ENCODE results near the gene LIN37.
A peak's percentile ranks its signal among the peaks of the same experiment; 100 is the strongest.

LIN37 gene

DNA sequence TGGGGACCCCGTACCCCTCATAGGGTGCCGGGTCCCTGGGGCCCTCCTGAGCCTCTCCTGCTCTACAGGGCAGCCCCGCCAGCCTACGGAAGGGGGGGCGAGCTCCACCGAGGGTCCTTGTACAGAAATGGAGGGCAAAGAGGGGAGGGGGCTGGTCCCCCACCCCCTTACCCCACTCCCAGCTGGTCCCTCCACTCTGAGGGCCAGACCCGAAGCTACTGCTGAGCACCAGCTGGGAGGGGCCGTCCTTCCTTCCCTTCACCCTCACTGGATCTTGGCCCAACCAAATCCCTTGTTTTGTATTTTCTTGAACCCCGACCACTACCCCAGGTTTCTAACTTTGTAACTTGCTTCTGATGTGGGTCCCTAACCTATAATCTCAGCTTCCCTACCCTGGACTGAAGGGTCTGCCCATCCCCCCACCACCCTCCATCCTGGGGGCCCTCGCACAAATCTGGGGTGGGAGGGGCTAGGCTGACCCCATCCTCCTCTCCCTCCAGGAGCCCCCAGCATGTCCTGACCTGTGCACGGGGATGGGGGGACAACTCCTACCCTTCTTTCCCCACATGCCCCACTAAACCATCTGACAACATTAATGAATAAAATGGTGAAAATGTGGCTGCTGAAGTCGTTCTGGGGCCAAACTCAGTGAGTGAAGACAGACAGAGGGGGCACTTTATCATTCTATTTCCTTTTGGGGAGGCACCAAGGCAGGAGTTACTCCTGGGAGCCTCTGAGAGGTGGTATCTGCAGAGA, 40.0 kb downstream of the LIN37 start:
- H3K36me3 ChIP-seq (replicated peaks in 1 of 2; ENCODE audit: control insufficient read depth in 2 of 2, insufficient read depth in 2 of 2, low read length in 2 of 2): peaks cover 6 to 35% of the 10 kb centered on the region in 2 donors
- H2AK5ac ChIP-seq (ENCODE audit: low read depth, low read length): no peak overlapping the region
- H3K4me3 ChIP-seq (ENCODE audit: low read length in 2 of 2): no peak overlapping the region
- no peak overlapping the region for H2AFZ ChIP-seq (ENCODE audit: low read length)
- H3K18ac ChIP-seq (ENCODE audit: low read length): no peak overlapping the region
- H2BK15ac ChIP-seq (ENCODE audit: low read length): no peak overlapping the region
- H3K79me1 ChIP-seq (ENCODE audit: low read depth, low read length): peaks cover 1% of the 10 kb centered on the region
- H3K4me2 ChIP-seq (ENCODE audit: insufficient read depth, low read length, poor library complexity, severe bottlenecking): no peak overlapping the region
- no peak overlapping the region for H3K14ac ChIP-seq (ENCODE audit: low read length)
- H3K4me1 ChIP-seq (ENCODE audit: control insufficient read depth in 2 of 2, insufficient read depth in 1 of 2, low read depth in 1 of 2, low read length in 2 of 2): peaks cover 0 to 8% of the 10 kb centered on the region in 2 donors
- H4K8ac ChIP-seq (ENCODE audit: low read depth, low read length): no peak overlapping the region
- H2BK12ac ChIP-seq (ENCODE audit: low read length): no peak overlapping the region
- H4K91ac ChIP-seq (ENCODE audit: low read depth, low read length, poor library complexity): no peak overlapping the region
- no peak overlapping the region for H3K27ac ChIP-seq (replicated peaks; ENCODE audit: low read length)
- no CpG with 5 or more reads among the region's 12 CpGs for WGBS, 2 donors (ENCODE audit: extremely low coverage in 2 of 2, insufficient read length in 2 of 2, insufficient replicate concordance in 1 of 2)
- no peak overlapping the region for H3K23ac ChIP-seq (ENCODE audit: low read depth, low read length, poor library complexity)
- H3K9me3 ChIP-seq (replicated peaks in 1 of 2; ENCODE audit: control insufficient read depth in 2 of 2, insufficient read depth in 1 of 2, low read depth in 1 of 2, low read length in 2 of 2): no peaks in the 10 kb centered on the region
- H3K9ac ChIP-seq (ENCODE audit: low read depth, low read length, poor library complexity): no peak overlapping the region
- DNase-seq (ENCODE audit: low spot score): no peak
- no peak overlapping the region for H2BK5ac ChIP-seq (ENCODE audit: low read length)
- peaks cover 0 to 2% (median 0%) of the 10 kb centered on the region in 3 experiments for H3K27me3 ChIP-seq (ENCODE audit: control insufficient read depth in 3 of 3, insufficient read depth in 3 of 3, low read depth in 1 of 3, low read length in 3 of 3)
- H2BK120ac ChIP-seq (ENCODE audit: low read depth, low read length): no peak overlapping the region
- H3K4ac ChIP-seq (ENCODE audit: low read length): no peak overlapping the region

DNA sequence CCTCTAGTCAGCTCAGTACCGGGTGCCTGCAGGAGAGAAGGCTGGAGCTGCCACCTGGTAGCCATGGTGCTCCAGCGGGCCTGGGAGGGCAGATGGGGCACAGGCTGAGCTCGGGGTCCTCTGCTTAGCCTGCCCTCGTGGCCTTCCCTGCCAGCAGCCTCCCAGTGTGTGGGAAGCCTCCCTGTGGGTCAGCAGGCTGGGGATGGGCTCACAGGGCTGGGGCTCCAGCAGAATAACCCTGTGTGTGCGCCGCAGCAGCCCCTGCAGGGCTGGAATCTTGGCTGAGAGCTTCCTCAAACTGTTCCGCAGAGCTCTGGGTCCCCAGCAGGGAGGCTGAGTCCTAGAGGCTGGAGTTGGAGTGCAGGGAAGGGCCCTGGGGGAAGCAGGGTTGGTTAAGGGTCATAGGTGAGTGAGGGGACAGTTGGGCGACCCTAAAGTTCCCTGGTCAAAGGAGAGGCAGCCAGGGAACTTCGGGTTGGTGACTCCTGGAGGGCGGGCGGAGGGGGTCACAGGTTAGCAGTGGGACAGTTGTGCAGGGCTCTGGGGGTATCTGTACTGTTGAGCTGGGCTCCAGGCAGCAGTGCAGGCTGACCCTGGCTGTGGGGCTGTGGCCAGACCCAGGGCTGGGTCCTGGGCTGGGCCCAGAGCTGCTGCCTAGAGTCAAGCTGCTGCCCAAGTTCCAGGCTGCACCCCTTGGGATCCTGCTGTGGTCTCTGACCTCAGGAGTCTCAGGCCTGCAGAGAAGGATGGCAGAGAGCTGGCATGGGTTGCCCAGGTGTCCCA, 41.0 kb downstream of the LIN37 start:
- no peak overlapping the region for H2AK5ac ChIP-seq (ENCODE audit: low read depth, low read length)
- H2BK5ac ChIP-seq (ENCODE audit: low read length): no peak overlapping the region
- H2BK120ac ChIP-seq (ENCODE audit: low read depth, low read length): no peak overlapping the region
- H3K23ac ChIP-seq (ENCODE audit: low read depth, low read length, poor library complexity): no peak overlapping the region
- no peak overlapping the region for H3K4ac ChIP-seq (ENCODE audit: low read length)
- H3K9me3 ChIP-seq (replicated peaks in 1 of 2; ENCODE audit: control insufficient read depth in 2 of 2, insufficient read depth in 1 of 2, low read depth in 1 of 2, low read length in 2 of 2): no peaks in the 10 kb centered on the region
- peaks cover 1% of the 10 kb centered on the region for H3K79me1 ChIP-seq (ENCODE audit: low read depth, low read length)
- peaks cover 0 to 5% (median 0%) of the 10 kb centered on the region in 3 experiments for H3K27me3 ChIP-seq (ENCODE audit: control insufficient read depth in 3 of 3, insufficient read depth in 3 of 3, low read depth in 1 of 3, low read length in 3 of 3)
- H3K36me3 ChIP-seq (replicated peaks in 1 of 2; ENCODE audit: control insufficient read depth in 2 of 2, insufficient read depth in 2 of 2, low read length in 2 of 2): peaks cover 6 to 30% of the 10 kb centered on the region in 2 donors
- peak overlapping the region; percentile 84 for H3K9ac ChIP-seq (ENCODE audit: low read depth, low read length, poor library complexity)
- no peak for DNase-seq (ENCODE audit: low spot score)
- H2BK12ac ChIP-seq (ENCODE audit: low read length): no peak overlapping the region
- H3K4me1 ChIP-seq (ENCODE audit: control insufficient read depth in 2 of 2, insufficient read depth in 1 of 2, low read depth in 1 of 2, low read length in 2 of 2): peaks cover 0 to 3% of the 10 kb centered on the region in 2 donors
- no peak overlapping the region for H4K91ac ChIP-seq (ENCODE audit: low read depth, low read length, poor library complexity)
- no peak overlapping the region for H3K4me2 ChIP-seq (ENCODE audit: insufficient read depth, low read length, poor library complexity, severe bottlenecking)
- no peak overlapping the region for H2BK15ac ChIP-seq (ENCODE audit: low read length)
- no peak overlapping the region for H3K4me3 ChIP-seq (ENCODE audit: low read length in 2 of 2)
- H3K27ac ChIP-seq (replicated peaks; ENCODE audit: low read length): no peak overlapping the region
- no peak overlapping the region for H3K14ac ChIP-seq (ENCODE audit: low read length)
- no peak overlapping the region for H3K18ac ChIP-seq (ENCODE audit: low read length)
- no CpG with 5 or more reads among the region's 11 CpGs for WGBS, 2 donors (ENCODE audit: extremely low coverage in 2 of 2, insufficient read length in 2 of 2, insufficient replicate concordance in 1 of 2)
- no peak overlapping the region for H4K8ac ChIP-seq (ENCODE audit: low read depth, low read length)
- H2AFZ ChIP-seq (ENCODE audit: low read length): no peak overlapping the region

DNA sequence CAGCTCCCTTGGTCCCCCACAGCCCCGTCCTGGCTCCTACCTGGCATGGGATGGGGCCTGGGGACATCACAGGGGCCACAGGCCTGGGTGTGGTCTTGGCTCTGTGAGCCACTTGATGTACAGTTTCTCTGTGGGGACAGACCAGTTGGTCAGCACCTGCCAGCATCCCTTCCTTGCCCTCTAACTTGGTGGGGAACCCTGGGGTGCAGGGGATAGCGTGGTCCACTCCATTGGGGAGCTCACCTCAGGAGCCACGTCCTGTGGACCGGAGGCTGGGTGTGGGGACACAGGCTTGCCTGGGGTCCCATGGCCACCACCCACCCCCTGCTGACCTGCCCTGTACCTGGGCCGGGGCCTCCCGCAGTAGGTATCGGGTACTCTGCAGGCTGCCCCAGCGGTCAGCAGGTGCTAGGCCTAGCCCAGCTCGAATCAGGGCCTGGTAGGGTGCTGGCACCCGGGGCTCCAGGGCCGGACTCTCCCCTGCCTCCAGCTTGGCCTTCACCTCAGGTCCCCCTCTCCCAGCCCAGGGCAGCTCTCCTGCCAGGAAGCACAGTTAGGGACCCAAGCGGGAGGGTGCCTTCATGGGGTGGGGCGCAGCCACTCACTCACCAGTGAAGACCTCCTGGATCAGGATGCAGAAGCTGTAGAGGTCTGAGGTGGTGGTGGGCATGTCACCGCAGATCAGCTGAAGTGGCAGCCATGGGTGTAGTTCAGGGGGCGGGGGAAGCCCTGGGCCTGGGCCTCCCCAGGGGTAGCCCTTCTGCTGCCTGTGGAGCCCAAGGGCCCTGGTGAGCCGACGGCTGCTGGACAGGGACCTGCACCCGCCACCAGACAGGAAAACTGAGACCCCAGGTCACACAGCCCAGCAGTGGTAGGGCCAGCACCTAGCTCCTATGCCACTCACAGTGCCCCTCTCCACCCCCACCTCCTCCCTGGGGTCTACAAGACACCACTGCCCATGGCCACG, 41.9 kb downstream of the LIN37 start:
- Histone ChIP-seq H3K79me1 (ENCODE audit: low read depth, low read length) (peaks cover 1% of the 10 kb centered on the region), H2BK120ac (ENCODE audit: low read depth, low read length) (no peak overlapping the region), H3K23ac (ENCODE audit: low read depth, low read length, poor library complexity) (peak overlapping the region; percentile 89), H3K9me3 (replicated peaks in 1 of 2; ENCODE audit: control insufficient read depth in 2 of 2, insufficient read depth in 1 of 2, low read depth in 1 of 2, low read length in 2 of 2) (no peaks in the 10 kb centered on the region), H3K9ac (ENCODE audit: low read depth, low read length, poor library complexity) (peak overlapping the region; percentile 86), H2AFZ (ENCODE audit: low read length) (no peak overlapping the region), H3K4me1 (ENCODE audit: control insufficient read depth in 2 of 2, insufficient read depth in 1 of 2, low read depth in 1 of 2, low read length in 2 of 2) (no peaks in the 10 kb centered on the region), H2BK15ac (ENCODE audit: low read length) (no peak overlapping the region), H3K4me2 (ENCODE audit: insufficient read depth, low read length, poor library complexity, severe bottlenecking) (no peak overlapping the region), H3K27me3 (ENCODE audit: control insufficient read depth in 3 of 3, insufficient read depth in 3 of 3, low read depth in 1 of 3, low read length in 3 of 3) (peaks cover 0 to 10% (median 0%) of the 10 kb centered on the region in 3 experiments), H3K4ac (ENCODE audit: low read length) (no peak overlapping the region), H4K8ac (ENCODE audit: low read depth, low read length) (no peak overlapping the region), H3K27ac (replicated peaks; ENCODE audit: low read length) (no peak overlapping the region), H2BK12ac (ENCODE audit: low read length) (peak overlapping the region; percentile 73), H4K91ac (ENCODE audit: low read depth, low read length, poor library complexity) (no peak overlapping the region), H3K4me3 (ENCODE audit: low read length in 2 of 2) (peak overlapping the region in 1 of 2 donors; percentile 35), H2BK5ac (ENCODE audit: low read length) (no peak overlapping the region), H3K36me3 (replicated peaks in 1 of 2; ENCODE audit: control insufficient read depth in 2 of 2, insufficient read depth in 2 of 2, low read length in 2 of 2) (peaks cover 6 to 22% of the 10 kb centered on the region in 2 donors), H2AK5ac (ENCODE audit: low read depth, low read length) (peak overlapping the region; percentile 63), H3K18ac (ENCODE audit: low read length) (no peak overlapping the region), H3K14ac (ENCODE audit: low read length) (peak overlapping the region; percentile 89)
- no CpG with 5 or more reads among the region's 19 CpGs for WGBS, 2 donors (ENCODE audit: extremely low coverage in 2 of 2, insufficient read length in 2 of 2, insufficient replicate concordance in 1 of 2)
- no peak for DNase-seq (ENCODE audit: low spot score)
